CD4-positive, alpha-beta T cell treated with Interleukin-1 beta for 1 hour (primary cell): ENCODE results near the gene APLF.
"Not testable (repeated sequence)": the region's sequence is repeated elsewhere in the genome, so short reads cannot be mapped to it uniquely, and the experiment has no call there.

Source experiments
- DNase-seq, 2 donors: peaks; one replicate each; pipeline ENCODE4 v3.0.0-alpha.2; 2020 to 2022

Gene APLF

DNA sequence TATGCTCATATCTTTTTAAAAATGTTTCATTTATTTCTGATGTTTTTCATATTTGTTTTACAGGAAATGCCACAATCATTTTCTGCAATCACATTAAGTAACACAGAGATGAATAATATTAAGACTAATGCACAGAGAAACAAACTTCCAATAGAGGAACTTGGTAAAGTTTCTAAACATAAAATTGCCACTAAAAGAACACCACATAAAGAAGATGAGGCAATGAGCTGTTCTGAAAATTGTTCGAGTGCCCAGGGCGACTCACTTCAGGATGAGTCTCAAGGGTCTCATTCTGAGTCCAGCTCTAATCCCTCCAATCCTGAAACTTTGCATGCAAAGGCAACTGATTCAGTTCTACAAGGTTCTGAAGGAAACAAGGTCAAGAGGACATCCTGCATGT is 70.4 kb downstream of the APLF start:
- no peak for DNase-seq

GRCh38 chr2:68544811-68545210 is 77.4 kb downstream of the APLF start:
- DNase-seq: no peak

- no peak for DNase-seq
Measured at GRCh38 chr2:68548396-68548795, 81.0 kb downstream of the APLF start.

- DNase-seq: no peak
Measured at GRCh38 chr2:68553098-68553497, 85.7 kb downstream of the APLF start.

DNA sequence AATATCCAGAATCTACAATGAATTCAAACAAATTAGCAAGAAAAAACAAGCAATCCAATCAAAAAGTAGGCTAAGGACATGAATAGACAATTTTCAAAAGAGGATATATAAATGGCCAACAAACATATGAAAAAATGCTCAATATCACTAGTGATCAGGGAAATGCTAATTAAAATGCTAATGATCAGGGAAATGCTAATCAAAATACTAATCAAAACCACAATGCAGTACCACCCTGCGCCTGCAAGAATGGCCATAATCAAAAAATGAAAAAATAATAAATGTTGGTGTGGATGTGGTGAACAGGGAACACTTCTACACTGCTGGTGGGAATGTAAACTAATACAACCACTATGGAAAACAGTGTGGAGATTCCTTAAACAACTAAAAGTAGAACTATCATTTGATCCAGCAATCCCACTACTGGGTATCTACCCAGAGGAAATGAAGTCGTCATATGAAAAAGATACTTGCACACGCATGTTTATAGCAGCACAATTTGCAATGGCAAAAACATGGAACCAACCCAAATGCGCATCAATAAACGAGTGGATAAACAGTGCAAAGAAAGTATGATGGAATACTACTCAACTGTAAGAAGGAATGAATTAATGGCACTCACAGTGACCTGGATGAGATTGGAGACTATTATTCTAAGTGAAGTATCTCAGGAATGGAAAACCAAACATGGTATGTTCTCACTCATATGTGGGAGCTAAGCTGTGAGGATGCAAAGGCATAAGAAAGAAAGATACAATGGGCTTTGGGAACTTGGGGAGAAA is 88.2 kb downstream of the APLF start:
- not testable (repeated sequence) for DNase-seq

DNA sequence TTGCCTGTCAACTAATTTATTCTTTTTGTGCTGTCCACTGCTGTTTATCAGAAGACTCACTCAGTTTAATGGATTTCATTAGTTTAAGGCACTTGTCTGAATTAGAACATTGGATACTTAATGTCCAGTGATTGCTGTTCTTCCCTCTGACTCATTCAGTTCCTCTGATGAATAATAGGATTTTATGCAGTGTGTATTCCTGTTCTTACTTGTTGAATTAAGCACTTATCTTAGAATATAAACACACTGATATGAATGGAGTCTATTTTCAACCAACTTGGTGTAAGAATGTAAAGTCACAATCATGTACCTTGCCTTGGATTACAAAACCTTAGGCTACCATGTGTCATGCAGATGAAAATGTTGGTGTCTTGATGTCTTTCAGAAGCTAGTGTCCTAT is 89.0 kb downstream of the APLF start:
- no peak for DNase-seq

- DNase-seq: no peak
Measured at GRCh38 chr2:68558576-68558975, 91.2 kb downstream of the APLF start.

- DNase-seq: no peak
Measured at GRCh38 chr2:68559692-68560091, 92.3 kb downstream of the APLF start.

DNA sequence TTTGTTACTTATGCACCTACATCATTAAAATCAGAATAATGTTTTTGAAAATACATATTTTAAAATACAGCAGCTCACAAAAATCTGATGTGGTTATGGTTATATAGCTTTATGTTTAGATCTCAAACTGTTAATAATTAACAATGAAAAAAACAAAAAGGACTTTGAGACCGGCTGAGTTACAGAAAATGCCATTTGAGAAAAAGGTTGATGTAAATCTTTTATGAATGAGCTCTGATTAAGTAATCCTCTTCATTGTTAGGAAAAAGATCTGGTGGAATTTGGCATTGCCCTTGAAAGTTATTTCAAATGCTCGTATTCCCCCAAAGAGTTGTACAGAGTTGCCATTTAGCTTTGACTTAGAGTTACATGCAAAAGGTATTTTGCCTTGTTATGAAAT is 93.2 kb downstream of the APLF start:
- DNase-seq: no peak

DNA sequence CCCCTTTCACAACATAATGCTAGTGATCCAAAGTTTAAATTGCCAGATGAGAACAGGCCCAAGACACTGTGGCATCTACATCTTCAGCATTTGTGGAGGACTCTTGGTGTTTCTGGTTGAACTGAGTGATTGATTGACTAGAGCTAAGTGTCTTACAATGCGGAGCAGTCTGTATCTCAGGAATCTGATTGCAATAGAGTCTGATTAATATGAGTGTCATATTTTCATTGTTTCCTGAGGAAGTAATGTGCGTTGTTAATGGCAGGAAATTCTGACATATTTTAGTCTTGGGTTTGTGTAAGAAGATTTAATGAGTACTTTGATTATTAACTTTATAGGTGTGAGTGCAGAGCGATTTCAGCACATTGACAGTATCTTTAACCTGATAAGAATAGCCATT is 94.0 kb downstream of the APLF start:
- DNase-seq: no peak

DNA sequence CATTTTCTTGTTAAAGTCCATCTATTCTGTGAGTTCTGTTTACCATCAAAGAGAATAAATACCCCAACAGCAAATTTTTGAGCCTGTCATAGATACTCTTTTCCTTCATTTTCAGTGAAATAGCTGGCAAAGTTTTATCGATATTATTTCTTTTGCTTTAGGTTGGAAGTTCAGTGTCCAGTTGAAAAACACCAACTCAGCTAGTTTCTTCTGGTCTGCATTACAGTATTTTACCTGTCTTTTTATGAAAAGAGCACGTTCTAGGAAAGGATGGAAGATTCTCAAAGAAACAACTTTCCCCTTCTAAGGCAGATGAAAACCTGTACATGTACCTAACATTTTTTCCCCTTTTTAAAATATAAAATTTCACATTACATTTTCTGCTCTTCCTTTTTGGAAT is 95.5 kb downstream of the APLF start:
- no peak for DNase-seq

DNA sequence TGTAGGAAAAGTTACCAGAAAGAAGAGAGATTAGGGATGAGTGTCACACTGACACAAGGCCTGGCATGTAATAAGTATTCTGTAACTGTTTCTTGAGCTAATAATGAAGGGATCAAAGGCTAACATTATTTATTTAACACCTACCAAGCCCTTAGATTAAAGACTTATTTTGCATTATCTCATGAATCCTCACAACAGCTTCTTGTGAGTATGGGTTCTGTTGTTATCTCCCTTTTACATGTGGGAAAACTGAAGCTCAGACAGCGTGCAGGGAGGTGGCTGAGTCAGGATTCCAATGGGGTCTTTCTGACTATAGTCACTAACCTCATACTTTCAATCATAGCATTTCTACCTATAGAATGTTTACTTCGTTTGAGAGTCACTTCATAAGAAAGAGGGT is 97.0 kb downstream of the APLF start:
- no peak for DNase-seq

DNA sequence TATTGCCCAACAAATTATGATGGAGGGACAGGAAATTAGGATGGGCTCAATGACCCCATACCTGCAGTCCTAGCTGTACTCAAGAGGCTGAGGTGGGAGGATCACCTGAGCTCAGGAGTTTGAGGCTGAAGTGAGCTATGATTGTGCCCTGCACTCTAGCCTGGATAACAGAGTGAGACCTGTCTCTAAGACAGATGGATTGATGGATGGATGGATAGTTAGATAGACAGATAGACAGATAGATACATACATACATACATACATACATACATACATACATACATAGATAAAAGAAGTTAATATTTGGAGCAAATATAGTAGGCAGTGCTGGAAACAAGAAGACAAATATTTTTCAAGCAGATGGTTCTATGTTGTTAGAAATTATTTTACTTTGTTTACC is 97.9 kb downstream of the APLF start:
- DNase-seq: no peak

GRCh38 chr2:68565858-68566257 is 98.5 kb downstream of the APLF start:
- DNase-seq: no peak

DNA sequence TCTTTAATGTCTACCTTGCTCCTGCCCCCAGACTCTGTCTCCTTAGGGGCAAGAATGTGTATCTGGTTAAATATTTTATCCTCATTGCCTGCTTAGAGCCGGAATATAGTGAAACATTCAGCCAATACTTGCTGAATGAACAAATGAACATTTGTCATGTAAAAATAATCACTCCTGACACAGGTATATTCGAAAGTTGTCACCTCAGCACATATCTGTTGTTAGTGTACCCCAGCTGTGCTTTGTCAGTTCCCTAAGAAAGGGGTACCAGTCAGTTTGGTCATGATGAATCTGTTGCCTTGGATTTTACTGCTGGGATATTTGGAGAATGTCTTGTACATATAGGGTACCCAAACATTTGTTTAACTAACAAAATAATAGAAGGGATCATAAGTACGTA is 99.0 kb downstream of the APLF start:
- no peak for DNase-seq

DNA sequence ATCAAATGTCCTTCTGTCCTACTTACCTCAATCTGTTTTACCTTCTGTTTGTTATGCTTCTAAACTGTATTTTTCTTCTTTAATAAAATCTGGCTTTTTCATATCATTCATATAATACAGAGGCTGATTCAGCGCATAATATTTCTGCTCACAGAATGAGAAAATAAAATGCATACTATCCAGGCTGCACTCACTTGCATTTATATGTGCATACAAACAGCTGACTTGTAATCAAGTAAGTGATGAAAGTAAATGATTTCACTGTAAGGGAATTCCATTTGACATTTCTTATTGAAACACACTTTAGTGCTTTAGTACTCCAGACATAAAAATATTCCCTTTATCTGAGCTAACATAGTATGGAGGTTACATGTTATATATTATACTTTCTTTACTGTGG is 100.7 kb downstream of the APLF start:
- no peak for DNase-seq

- DNase-seq: no peak
Measured at GRCh38 chr2:68569604-68570003, 102.2 kb downstream of the APLF start.

DNA sequence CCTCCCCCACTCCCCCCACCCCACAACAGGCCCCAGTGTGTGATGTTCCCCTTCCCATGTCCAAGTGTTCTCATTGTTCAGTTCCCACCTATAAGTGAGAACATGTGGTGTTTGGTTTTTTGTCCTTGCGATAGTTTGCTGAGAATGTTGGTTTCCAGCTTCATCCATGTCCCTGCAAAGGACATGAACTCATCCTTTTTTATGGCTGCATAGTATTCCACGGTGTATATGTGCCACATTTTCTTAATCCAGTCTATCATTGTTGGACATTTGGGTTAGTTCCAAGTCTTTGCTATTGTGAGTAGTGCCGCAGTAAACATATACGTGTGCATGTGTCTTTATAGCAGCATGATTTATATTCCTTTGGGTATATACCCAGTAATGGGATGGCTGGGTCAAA is 103.0 kb downstream of the APLF start:
- not testable (repeated sequence) for DNase-seq

GRCh38 chr2:68574202-68574791 is 106.9 kb downstream of the APLF start:
- DNase-seq: no peak

DNA sequence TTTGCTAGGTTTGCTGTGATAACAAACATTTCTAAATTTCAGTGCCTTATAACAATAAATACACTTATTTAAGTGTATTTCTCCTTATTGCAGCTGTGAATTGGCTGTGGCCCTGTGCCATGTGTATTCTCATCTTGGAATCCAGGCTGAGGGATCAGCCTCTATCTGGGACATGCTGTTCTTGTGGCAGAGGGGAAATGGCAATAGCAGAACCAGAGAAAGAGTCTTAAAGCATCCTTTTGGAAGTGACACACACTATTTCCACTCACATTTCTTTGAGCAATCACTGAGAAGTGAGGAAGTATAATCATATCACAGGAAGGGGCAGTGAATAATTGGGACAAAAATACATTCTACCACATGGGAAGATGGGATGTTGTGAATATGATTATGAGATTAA is 109.8 kb downstream of the APLF start:
- no peak for DNase-seq

- DNase-seq: no peak
Measured at GRCh38 chr2:68579689-68580088, 112.3 kb downstream of the APLF start.

DNA sequence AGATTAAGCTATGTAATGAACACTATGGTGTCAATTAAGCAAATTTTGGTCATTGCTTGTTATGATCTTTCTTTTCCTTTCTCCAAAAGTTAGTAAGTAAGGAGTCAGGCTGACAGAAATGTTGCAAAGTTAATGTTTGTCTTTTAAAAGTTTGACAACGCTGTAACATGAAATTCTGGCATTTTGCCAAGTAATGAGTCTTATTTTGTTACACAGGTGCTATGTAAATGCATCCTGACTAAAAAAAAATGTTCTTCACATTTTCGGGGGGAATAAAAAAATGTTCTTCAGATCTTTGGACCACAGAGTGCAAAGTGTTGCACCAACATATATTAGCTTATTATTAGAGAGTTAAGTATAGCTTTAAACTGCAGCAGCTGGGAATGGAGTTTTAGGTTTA is 121.2 kb downstream of the APLF start:
- DNase-seq: no peak

- no peak for DNase-seq
Measured at GRCh38 chr2:68589963-68590362, 122.6 kb downstream of the APLF start.

GRCh38 chr2:68590702-68591101 is 123.3 kb downstream of the APLF start:
- DNase-seq: no peak

- no peak for DNase-seq
Measured at GRCh38 chr2:68591225-68591624, 123.8 kb downstream of the APLF start.
